ENCODE results near the gene TEX48. TPM values are rescaled to one million over a fixed set of nuclear protein-coding genes. Genes with fewer than 3 reads are reported as not detected.
A peak's percentile ranks its signal among the peaks of the same experiment; 100 is the strongest.

TEX48 gene
- total RNA-seq, 2 experiments from 2014 or later, result 0.70 to 0.80 TPM

DNA sequence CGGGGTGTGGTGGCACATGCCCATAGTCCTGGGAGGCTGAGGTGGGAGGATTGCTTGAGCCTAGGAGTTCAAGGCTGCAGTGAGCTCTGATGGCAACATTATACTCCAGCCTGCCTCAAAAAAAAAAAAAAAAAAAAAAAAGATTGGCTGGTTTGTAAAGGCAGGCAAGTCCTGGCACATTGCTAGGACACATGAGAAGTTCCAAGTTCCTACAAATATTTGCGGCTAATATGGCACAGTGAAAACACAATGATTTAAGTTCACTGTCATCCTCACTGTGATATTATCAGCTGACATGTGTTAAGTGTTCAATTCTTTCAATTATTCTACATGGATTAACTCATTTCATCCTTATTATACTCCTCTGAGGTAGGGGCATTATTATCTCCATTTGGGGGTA is 50.8 kb downstream of the TEX48 start:
- Mint-ChIP-seq H3K4me3 (no peak overlapping the region), H3K27ac (no peak overlapping the region), H3K9me3 (no peaks in the 10 kb centered on the region), H3K27me3 (no peaks in the 10 kb centered on the region), H3K4me1 (no peaks in the 10 kb centered on the region), H3K36me3 (peaks cover 16% of the 10 kb centered on the region)
- DNase-seq, result no peak

DNA sequence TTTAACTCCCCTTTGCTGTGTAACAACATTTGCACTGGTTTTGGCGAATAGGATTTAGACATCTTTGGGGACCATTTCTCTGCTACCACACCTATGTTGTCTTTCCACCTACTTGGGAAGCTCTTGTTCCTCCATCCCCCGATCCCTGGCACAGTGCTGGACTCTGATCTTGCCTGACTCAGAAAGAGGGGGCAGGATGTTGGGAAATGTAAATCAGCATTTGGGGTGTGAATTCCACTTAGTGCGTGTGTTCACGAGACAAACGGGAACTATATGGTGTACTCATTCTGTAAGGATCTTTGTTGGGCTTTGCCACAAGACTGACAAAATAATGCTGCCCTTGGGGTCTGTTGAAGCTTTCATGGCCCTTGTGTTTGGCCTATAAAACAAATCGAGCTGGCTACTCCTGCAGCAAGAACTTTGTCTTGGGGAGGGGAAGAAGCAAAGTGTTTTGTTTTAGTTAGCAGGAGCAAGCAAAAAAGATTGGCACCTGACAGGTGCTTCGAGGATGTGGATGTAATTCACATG is 52.4 kb downstream of the TEX48 start:
- H3K4me1 Mint-ChIP-seq, result no peaks in the 10 kb centered on the region
- no peak overlapping the region for H3K4me3 Mint-ChIP-seq
- no peak for DNase-seq
- H3K27me3 Mint-ChIP-seq, result no peaks in the 10 kb centered on the region
- H3K36me3 Mint-ChIP-seq, result peaks cover 16% of the 10 kb centered on the region
- H3K9me3 Mint-ChIP-seq, result no peaks in the 10 kb centered on the region
- H3K27ac Mint-ChIP-seq, result no peak overlapping the region

- Mint-ChIP-seq H3K4me1 (no peaks in the 10 kb centered on the region), H3K4me3 (no peak overlapping the region), H3K27me3 (no peaks in the 10 kb centered on the region), H3K9me3 (no peaks in the 10 kb centered on the region), H3K27ac (no peak overlapping the region), H3K36me3 (peaks cover 16% of the 10 kb centered on the region)
- no peak for DNase-seq
Measured at GRCh38 chr9:114627553-114627952, 54.4 kb downstream of the TEX48 start.

- peaks cover 22% of the 10 kb centered on the region for H3K36me3 Mint-ChIP-seq
- no peak for DNase-seq
- no peak overlapping the region for H3K4me3 Mint-ChIP-seq
- H3K27me3 Mint-ChIP-seq, result no peaks in the 10 kb centered on the region
- H3K9me3 Mint-ChIP-seq, result no peaks in the 10 kb centered on the region
- no peak overlapping the region for H3K27ac Mint-ChIP-seq
- no peaks in the 10 kb centered on the region for H3K4me1 Mint-ChIP-seq
Measured at GRCh38 chr9:114626415-114627020, 55.5 kb downstream of the TEX48 start.

GRCh38 chr9:114624677-114625076 is 57.3 kb downstream of the TEX48 start:
- DNase-seq, result no peak
- no peaks in the 10 kb centered on the region for H3K27me3 Mint-ChIP-seq
- H3K27ac Mint-ChIP-seq, result no peak overlapping the region
- H3K4me1 Mint-ChIP-seq, result peaks cover 1% of the 10 kb centered on the region
- peaks cover 24% of the 10 kb centered on the region for H3K36me3 Mint-ChIP-seq
- H3K9me3 Mint-ChIP-seq, result no peaks in the 10 kb centered on the region
- H3K4me3 Mint-ChIP-seq, result no peak overlapping the region

GRCh38 chr9:114621975-114622609 is 59.9 kb downstream of the TEX48 start:
- Mint-ChIP-seq H3K27me3 (no peaks in the 10 kb centered on the region), H3K9me3 (no peaks in the 10 kb centered on the region), H3K36me3 (peaks cover 38% of the 10 kb centered on the region), H3K4me3 (no peak overlapping the region), H3K4me1 (peaks cover 14% of the 10 kb centered on the region), H3K27ac (no peak overlapping the region)
- no peak for DNase-seq

- H3K36me3 Mint-ChIP-seq, result peaks cover 39% of the 10 kb centered on the region
Measured at GRCh38 chr9:114621561-114621960, 60.4 kb downstream of the TEX48 start.

GRCh38 chr9:114619191-114619761 is 62.7 kb downstream of the TEX48 start:
- peaks cover 26% of the 10 kb centered on the region for H3K4me1 Mint-ChIP-seq
- H3K9me3 Mint-ChIP-seq, result peaks cover 2% of the 10 kb centered on the region
- no peak for DNase-seq
- no peaks in the 10 kb centered on the region for H3K27me3 Mint-ChIP-seq
- H3K4me3 Mint-ChIP-seq, result peak overlapping the region; percentile 73
- H3K36me3 Mint-ChIP-seq, result peaks cover 51% of the 10 kb centered on the region
- peak overlapping the region; percentile 81 for H3K27ac Mint-ChIP-seq

More at GRCh38 chr9:114621561-114621960, 60.4 kb downstream of the TEX48 start:
- DNase-seq, result no peak
- H3K27me3 Mint-ChIP-seq, result no peaks in the 10 kb centered on the region
- H3K4me3 Mint-ChIP-seq, result no peak overlapping the region
- peaks cover 19% of the 10 kb centered on the region for H3K4me1 Mint-ChIP-seq
- H3K9me3 Mint-ChIP-seq, result no peaks in the 10 kb centered on the region
- H3K27ac Mint-ChIP-seq, result no peak overlapping the region

DNA sequence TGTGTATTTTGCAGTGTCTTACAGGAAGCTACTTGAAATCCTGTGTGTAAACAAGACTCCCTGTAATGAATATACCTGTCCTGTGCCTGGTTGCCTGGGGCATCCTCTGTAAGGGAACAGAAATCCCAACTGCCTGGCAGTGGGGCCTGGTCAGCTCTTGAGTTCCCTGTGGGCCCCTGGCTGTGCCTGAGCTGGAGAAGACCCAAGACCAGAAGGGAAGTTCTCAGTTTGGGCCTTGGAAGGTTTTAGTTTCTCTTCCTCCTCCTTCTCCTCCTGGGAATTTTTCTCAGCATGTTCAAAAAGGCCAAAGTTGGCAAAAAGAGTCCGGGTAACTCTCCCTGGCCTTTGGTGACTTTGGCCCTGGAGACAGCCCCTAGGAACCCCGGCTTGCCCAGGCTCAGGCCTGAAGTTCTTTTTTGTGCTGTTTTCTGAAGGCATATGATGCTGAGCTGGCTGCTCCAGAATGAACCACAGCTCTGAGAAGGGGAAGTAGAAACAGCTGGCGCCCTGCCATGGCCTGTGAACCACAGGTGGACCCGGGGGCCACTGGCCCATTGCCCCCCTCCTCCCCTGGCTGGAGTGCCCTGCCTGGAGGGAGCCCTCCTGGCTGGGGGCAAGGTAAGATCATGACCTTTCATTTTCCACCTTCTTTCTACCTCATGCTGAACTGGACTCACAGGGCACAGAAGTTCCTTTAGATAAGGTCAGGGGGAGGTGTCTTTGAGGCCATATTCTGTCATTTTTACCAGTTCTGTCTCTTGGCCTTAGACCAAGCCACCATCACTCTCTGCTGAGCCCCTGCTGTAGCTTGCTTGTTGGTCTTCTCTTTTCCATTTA is 65.1 kb downstream of the TEX48 start:
- Mint-ChIP-seq H3K36me3 (peaks cover 55% of the 10 kb centered on the region), H3K9me3 (peaks cover 2% of the 10 kb centered on the region), H3K27ac (peak overlapping the region; percentile 88), H3K4me3 (no peak overlapping the region), H3K27me3 (no peaks in the 10 kb centered on the region), H3K4me1 (peaks cover 46% of the 10 kb centered on the region)
- DNase-seq, result peak; percentile 13

Other genes with a start within 250 kb of the TEX48 start
- gene WHRN, start 176.7 kb downstream of the TEX48 start, total RNA-seq, result 1 to 10 TPM; 4.6 to 5.8 TPM
- gene ATP6V1G1, start 94.4 kb downstream of the TEX48 start, total RNA-seq, result 10 to 100 TPM; 41.7 to 41.9 TPM
- 10 to 100 TPM; 28.8 to 29.8 TPM for gene TMEM268, start 70.9 kb downstream of the TEX48 start, total RNA-seq
- gene TEX53, start 24.4 kb downstream of the TEX48 start, total RNA-seq, result not detected
- gene TNFSF15, start 123.8 kb upstream of the TEX48 start, total RNA-seq, result 1 to 10 TPM; 2.3 to 2.4 TPM
- gene TNFSF8, start 248.4 kb upstream of the TEX48 start, total RNA-seq, result 10 to 100 TPM; 57.3 to 59.9 TPM